Measurements from ENCODE around the gene PLA2G15. TPM values are rescaled to one million over a fixed set of nuclear protein-coding genes. Genes with fewer than 3 reads are reported as not detected.

The PLA2G15 gene, protein sequence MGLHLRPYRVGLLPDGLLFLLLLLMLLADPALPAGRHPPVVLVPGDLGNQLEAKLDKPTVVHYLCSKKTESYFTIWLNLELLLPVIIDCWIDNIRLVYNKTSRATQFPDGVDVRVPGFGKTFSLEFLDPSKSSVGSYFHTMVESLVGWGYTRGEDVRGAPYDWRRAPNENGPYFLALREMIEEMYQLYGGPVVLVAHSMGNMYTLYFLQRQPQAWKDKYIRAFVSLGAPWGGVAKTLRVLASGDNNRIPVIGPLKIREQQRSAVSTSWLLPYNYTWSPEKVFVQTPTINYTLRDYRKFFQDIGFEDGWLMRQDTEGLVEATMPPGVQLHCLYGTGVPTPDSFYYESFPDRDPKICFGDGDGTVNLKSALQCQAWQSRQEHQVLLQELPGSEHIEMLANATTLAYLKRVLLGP
- total RNA-seq = 28.2 and 30.0 TPM in 2 replicates

DNA sequence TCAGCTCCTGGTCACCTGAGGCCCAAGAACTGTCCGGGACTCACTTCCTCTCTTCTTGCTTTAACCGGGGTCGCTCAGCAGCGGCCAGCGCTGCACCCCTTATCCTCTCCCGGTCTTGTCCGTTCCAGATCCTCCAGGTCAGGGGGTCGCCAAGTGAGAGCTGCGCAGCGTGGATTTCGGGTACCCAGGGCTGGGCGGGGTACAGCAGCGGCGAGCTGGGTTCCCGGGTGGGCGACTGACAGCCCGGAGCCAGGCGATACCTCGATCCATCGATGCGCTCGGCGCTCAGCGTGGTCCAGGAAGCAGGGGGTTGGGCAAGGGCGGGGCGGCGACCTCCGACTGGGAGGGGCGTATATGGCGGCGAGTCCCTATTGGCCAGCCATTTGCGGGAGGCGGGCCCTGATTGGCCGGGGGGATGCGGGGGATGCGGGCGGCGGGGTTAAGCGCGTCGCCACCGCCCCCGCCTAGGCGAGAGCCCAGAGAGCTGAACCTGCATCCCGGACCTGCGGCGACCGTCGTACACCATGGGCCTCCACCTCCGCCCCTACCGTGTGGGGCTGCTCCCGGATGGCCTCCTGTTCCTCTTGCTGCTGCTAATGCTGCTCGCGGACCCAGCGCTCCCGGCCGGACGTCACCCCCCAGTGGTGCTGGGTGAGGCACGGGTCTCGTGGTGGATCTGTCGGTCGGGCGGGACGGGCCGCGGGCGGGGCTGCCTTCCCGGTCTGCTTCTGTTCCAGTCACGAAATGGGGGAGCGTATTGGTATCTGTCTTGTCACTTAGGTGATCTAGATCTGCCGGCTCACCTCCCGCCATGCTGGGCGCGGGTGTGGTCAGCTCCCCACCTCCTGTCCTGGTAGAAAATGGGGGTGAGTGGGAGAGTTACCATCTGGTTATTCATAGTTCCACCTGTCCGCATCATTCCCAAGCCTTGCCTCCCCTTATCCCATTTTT lies at the start of gene PLA2G15:
PLA2G15 (plus strand) TSS at position 471 of the 951 bp plus-strand sequence; CDS start at position 525, 54 bp downstream.

DNA sequence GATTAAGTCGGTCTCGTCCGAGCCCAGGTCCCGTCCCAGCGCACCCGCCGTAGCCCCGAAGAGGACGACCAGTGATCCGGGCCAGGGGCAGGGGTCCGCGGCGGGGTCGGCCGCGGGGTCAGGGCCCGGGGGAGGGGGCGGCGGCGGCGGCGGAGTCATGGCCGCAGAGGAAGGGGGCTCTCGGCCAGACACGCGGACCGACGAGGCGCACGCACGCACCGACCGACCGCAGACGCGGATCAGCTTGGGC lies 9.4 kb upstream of the PLA2G15 start, which contains the start of gene ESRP2:
ESRP2 (minus strand) TSS at position 241 of the 250 bp plus-strand sequence; CDS start at position 159, 82 bp downstream.

DNA sequence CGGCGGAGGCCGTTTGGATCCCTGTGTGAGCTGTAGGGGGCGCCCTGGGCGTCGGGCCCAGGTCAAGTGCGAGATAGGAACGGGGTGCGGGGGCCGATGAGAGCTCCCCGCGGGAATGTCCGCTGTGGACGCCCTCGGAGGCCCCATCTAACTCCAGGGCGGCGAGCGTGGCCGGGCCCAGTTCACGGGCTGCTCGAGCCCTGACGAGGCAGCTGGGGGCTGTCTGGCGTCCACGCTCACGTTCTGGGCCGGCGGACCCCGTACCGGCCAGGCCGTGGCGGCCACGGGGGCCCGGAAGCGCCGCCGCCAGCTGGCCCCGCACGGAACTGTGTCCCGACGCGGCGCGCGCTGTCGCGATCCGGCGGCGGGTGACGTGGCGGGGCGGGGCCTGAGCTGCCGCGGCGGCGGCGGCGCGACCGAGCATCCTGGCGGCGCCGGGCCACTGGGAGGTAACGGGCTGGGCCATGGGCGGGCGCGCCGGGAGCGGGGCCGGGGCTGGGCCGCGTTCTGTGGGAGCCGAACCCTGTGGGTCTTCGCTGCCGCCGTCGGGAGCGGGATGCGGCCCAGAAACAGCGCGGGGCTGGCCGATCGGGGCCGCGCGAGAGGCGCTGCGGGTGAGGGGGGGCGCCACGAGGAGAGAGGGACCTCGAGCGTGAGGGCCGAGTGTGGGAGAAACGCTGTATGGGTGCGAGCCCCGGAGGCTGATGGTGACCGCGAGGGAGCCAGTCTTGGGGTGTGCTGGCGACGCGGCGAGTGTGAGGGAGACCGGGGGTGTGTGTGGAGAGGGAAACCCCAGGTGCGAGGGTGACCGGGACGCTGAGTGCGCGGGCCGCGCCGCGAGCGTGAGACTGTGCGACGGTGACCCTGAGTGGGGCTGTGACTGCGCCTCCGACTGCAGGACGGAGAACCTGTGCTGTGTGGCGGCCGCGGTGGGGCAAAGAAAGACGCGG lies 19.2 kb downstream of the PLA2G15 start, which contains the start of gene SLC7A6:
SLC7A6 (plus strand) TSS at position 399 of the 950 bp plus-strand sequence. CDS start 10,201 bp downstream, outside the sequence.

Other genes with a start within 250 kb of the PLA2G15 start
- not detected in 2 replicates for gene DPEP2, start 245.9 kb upstream of the PLA2G15 start, total RNA-seq
- not detected in 2 replicates for gene DPEP2NB, start 229.5 kb upstream of the PLA2G15 start, total RNA-seq
- gene DDX28, start 222.1 kb upstream of the PLA2G15 start, total RNA-seq = 7.2 and 9.0 TPM in 2 replicates
- gene DUS2, start 222.1 kb upstream of the PLA2G15 start, total RNA-seq = 13.2 and 18.0 TPM in 2 replicates
- 7.8 and 9.6 TPM in 2 replicates for gene NFATC3, start 160.0 kb upstream of the PLA2G15 start, total RNA-seq
- gene ESRP2, start 9.2 kb upstream of the PLA2G15 start, total RNA-seq = not detected in 2 replicates
- gene SLC7A6, start 19.2 kb downstream of the PLA2G15 start, total RNA-seq = 9.7 and 11.1 TPM in 2 replicates
- 12.8 and 16.0 TPM in 2 replicates for gene SLC7A6OS, start 65.6 kb downstream of the PLA2G15 start, total RNA-seq
- 33.5 and 56.3 TPM in 2 replicates for gene PRMT7, start 65.6 kb downstream of the PLA2G15 start, total RNA-seq
- not detected in 2 replicates for gene SMPD3, start 203.1 kb downstream of the PLA2G15 start, total RNA-seq

All from aortic smooth muscle cell (primary cell).